HG02798 (cell line): ENCODE results near the gene COL1A1.

Source experiments
- ATAC-seq: cut with Tn5 transposase; IDR thresholded peaks from one replicate; pipeline ENCODE4 v1.9.1; 2021; ENCODE audit warnings: mild to moderate bottlenecking; ENCODE audit not compliant: unreplicated experiment, poor library complexity

COL1A1 gene

GRCh38 chr17:50162466-50163254 lies 38.8 kb downstream of the COL1A1 start:
- ATAC-seq = no peak

GRCh38 chr17:50161911-50162288 lies 39.5 kb downstream of the COL1A1 start:
- no peak for ATAC-seq

GRCh38 chr17:50161023-50161910 lies 40.2 kb downstream of the COL1A1 start:
- peak; percentile 94 for ATAC-seq

- no peak for ATAC-seq
These were observed 43.5 kb downstream of the COL1A1 start for GRCh38 chr17:50157891-50158290.

- ATAC-seq = no peak
These were observed 46.2 kb downstream of the COL1A1 start for GRCh38 chr17:50155115-50155819.

GRCh38 chr17:50154604-50155003 lies 46.8 kb downstream of the COL1A1 start:
- ATAC-seq = peak; percentile 40

- no peak for ATAC-seq
These were observed 47.5 kb downstream of the COL1A1 start for GRCh38 chr17:50153650-50154575.

GRCh38 chr17:50152736-50153135 lies 48.7 kb downstream of the COL1A1 start:
- ATAC-seq = no peak

- peak; percentile 31 for ATAC-seq
These were observed 49.4 kb downstream of the COL1A1 start for GRCh38 chr17:50151937-50152547.

GRCh38 chr17:50151041-50151936 lies 50.1 kb downstream of the COL1A1 start:
- ATAC-seq = peak; percentile 54

GRCh38 chr17:50150354-50151040 lies 50.9 kb downstream of the COL1A1 start, which contains the start of gene PPP1R9B:
PPP1R9B (minus strand) TSS chr17:50150677; CDS start chr17:50150513, 164 bp downstream.
- no peak for ATAC-seq

GRCh38 chr17:50149417-50150353 lies 51.7 kb downstream of the COL1A1 start:
- ATAC-seq = no peak

GRCh38 chr17:50149091-50149416 lies 52.4 kb downstream of the COL1A1 start:
- ATAC-seq = no peak

GRCh38 chr17:50148226-50149090 lies 53.0 kb downstream of the COL1A1 start:
- ATAC-seq = peak; percentile 33

- ATAC-seq = no peak
These were observed 53.6 kb downstream of the COL1A1 start for GRCh38 chr17:50147841-50148225.
